ENCODE results near the gene PDGFD. TPM values are rescaled to one million over a fixed set of nuclear protein-coding genes. Genes with fewer than 3 reads are reported as not detected.

Gene PDGFD
- polyA plus RNA-seq, 1 of the 3 experiments (the other 2 are of a cell fraction): 4.8 TPM

DNA sequence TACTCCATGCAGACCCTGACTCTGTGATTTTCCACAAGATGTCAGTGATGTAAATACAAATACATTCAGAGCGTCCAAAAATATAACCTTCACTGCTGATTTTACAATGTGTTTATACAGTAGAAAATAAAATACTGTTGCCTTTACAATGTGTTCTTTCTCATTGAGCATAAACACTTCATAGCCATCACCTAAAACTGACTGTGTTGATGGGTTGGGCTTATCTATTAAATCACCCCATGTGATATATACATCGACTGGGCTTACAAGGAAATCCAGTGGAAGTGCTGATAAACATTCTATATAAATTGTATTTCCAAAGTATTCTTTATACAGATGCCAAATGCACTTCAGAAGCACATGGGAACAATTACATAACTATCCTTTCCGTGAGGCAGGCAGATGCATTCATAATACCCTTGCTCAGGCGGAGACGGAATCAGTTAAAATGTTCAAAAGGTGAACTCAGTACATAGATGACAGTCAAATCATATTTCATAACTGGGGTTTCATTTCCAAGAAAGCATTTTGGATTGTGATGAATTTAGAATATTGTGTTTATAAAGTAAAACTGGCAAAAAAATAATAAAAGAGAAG lies 99.8 kb downstream of the PDGFD start:
- Histone ChIP-seq H3K9ac (no peak overlapping the region), H3K36me3 (replicated peaks in 1 of 2; ENCODE audit: control insufficient read depth in 1 of 2, insufficient read depth in 2 of 2, low read length in 1 of 2) (no peaks in the 10 kb centered on the region), H3K9me3 (no peaks in the 10 kb centered on the region), H4K20me1 (ENCODE audit: insufficient read depth) (no peaks in the 10 kb centered on the region), H3K27me3 (ENCODE audit: insufficient read depth) (no peaks in the 10 kb centered on the region), H3K79me2 (ENCODE audit: insufficient read depth) (no peaks in the 10 kb centered on the region), H3K4me2 (no peak overlapping the region), H3F3A (replicated peaks; ENCODE audit: insufficient read depth) (no peaks in the 10 kb centered on the region), H3K4me1 (ENCODE audit: control insufficient read depth in 1 of 2, insufficient read depth in 2 of 2, low read depth in 1 of 2, low read length in 1 of 2) (peaks cover 0 to 9% of the 10 kb centered on the region in 2 experiments; a peak in 2 of 4 replicates), H3K27ac (ENCODE audit: low read depth in 2 of 2, low read length in 1 of 2) (no peak overlapping the region), H2AFZ (ENCODE audit: low read depth) (no peak overlapping the region), H3K4me3 (ENCODE audit: low read depth in 2 of 2, low read length in 1 of 2) (no peak overlapping the region), H3K9me2 (no peaks in the 10 kb centered on the region)
- ChIA-PET CTCF (no interaction called here), POLR2A (no interaction called here)
- TF ChIP-seq GABPA (IDR thresholded peaks at IDR 0.05; ENCODE audit: low read depth) (no peak), CHD2 (IDR thresholded peaks at IDR 0.05; ENCODE audit: low read length, partially characterized antibody) (no peak), FOXJ3 (CRISPR knock-in tag; IDR thresholded peaks at IDR 0.05) (no peak), GATA2 (CRISPR knock-in tag; IDR thresholded peaks at IDR 0.05) (no peak), TAF1 (IDR thresholded peaks at IDR 0.05; ENCODE audit: borderline replicate concordance, low read depth, low read length) (no peak), EP300 (IDR thresholded peaks at IDR 0.05; ENCODE audit: borderline replicate concordance in 1 of 2, low read depth in 1 of 2, low read length in 1 of 2) (no peak), TCF12 (IDR thresholded peaks at IDR 0.05) (no peak), NFIC (IDR thresholded peaks at IDR 0.05; ENCODE audit: borderline replicate concordance) (no peak), JUND (IDR thresholded peaks at IDR 0.05) (no peak), FOXM1 (IDR thresholded peaks at IDR 0.05; ENCODE audit: low read depth) (no peak), SMC3 (IDR thresholded peaks at IDR 0.05; ENCODE audit: low read depth, low read length) (no peak), RAD21 (IDR thresholded peaks at IDR 0.05; ENCODE audit: low read length) (no peak), MXI1 (IDR thresholded peaks at IDR 0.05; ENCODE audit: low read depth, low read length) (no peak)
- TF ChIP-seq, protein P1, sequence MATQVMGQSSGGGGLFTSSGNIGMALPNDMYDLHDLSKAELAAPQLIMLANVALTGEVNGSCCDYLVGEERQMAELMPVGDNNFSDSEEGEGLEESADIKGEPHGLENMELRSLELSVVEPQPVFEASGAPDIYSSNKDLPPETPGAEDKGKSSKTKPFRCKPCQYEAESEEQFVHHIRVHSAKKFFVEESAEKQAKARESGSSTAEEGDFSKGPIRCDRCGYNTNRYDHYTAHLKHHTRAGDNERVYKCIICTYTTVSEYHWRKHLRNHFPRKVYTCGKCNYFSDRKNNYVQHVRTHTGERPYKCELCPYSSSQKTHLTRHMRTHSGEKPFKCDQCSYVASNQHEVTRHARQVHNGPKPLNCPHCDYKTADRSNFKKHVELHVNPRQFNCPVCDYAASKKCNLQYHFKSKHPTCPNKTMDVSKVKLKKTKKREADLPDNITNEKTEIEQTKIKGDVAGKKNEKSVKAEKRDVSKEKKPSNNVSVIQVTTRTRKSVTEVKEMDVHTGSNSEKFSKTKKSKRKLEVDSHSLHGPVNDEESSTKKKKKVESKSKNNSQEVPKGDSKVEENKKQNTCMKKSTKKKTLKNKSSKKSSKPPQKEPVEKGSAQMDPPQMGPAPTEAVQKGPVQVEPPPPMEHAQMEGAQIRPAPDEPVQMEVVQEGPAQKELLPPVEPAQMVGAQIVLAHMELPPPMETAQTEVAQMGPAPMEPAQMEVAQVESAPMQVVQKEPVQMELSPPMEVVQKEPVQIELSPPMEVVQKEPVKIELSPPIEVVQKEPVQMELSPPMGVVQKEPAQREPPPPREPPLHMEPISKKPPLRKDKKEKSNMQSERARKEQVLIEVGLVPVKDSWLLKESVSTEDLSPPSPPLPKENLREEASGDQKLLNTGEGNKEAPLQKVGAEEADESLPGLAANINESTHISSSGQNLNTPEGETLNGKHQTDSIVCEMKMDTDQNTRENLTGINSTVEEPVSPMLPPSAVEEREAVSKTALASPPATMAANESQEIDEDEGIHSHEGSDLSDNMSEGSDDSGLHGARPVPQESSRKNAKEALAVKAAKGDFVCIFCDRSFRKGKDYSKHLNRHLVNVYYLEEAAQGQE (IDR thresholded peaks at IDR 0.05; ENCODE audit: low read depth, low read length): no peak
- TF ChIP-seq, protein P2, sequence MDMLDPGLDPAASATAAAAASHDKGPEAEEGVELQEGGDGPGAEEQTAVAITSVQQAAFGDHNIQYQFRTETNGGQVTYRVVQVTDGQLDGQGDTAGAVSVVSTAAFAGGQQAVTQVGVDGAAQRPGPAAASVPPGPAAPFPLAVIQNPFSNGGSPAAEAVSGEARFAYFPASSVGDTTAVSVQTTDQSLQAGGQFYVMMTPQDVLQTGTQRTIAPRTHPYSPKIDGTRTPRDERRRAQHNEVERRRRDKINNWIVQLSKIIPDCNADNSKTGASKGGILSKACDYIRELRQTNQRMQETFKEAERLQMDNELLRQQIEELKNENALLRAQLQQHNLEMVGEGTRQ (IDR thresholded peaks at IDR 0.05; ENCODE audit: borderline replicate concordance, low read depth, low read length): no peak
- TF ChIP-seq, protein P3, sequence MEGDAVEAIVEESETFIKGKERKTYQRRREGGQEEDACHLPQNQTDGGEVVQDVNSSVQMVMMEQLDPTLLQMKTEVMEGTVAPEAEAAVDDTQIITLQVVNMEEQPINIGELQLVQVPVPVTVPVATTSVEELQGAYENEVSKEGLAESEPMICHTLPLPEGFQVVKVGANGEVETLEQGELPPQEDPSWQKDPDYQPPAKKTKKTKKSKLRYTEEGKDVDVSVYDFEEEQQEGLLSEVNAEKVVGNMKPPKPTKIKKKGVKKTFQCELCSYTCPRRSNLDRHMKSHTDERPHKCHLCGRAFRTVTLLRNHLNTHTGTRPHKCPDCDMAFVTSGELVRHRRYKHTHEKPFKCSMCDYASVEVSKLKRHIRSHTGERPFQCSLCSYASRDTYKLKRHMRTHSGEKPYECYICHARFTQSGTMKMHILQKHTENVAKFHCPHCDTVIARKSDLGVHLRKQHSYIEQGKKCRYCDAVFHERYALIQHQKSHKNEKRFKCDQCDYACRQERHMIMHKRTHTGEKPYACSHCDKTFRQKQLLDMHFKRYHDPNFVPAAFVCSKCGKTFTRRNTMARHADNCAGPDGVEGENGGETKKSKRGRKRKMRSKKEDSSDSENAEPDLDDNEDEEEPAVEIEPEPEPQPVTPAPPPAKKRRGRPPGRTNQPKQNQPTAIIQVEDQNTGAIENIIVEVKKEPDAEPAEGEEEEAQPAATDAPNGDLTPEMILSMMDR (IDR thresholded peaks at IDR 0.05): no peak
- TF ChIP-seq, protein P4, sequence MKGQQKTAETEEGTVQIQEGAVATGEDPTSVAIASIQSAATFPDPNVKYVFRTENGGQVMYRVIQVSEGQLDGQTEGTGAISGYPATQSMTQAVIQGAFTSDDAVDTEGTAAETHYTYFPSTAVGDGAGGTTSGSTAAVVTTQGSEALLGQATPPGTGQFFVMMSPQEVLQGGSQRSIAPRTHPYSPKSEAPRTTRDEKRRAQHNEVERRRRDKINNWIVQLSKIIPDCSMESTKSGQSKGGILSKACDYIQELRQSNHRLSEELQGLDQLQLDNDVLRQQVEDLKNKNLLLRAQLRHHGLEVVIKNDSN (IDR thresholded peaks at IDR 0.05; ENCODE audit: borderline replicate concordance, low read depth): no peak
- TF ChIP-seq, protein P5, sequence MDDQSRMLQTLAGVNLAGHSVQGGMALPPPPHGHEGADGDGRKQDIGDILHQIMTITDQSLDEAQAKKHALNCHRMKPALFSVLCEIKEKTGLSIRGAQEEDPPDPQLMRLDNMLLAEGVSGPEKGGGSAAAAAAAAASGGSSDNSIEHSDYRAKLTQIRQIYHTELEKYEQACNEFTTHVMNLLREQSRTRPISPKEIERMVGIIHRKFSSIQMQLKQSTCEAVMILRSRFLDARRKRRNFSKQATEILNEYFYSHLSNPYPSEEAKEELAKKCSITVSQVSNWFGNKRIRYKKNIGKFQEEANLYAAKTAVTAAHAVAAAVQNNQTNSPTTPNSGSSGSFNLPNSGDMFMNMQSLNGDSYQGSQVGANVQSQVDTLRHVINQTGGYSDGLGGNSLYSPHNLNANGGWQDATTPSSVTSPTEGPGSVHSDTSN (IDR thresholded peaks at IDR 0.05): no peak
- WGBS (ENCODE audit: low lambda C conversion rate): 85% methylated on average over 5 of the region's 5 CpGs
- DNase-seq: no peak
